ENCODE measurements around the gene OSBPL5.

OSBPL5 gene

GRCh38 chr11:3154001-3154599 lies 11.0 kb downstream of the OSBPL5 start:
- H3K4me1 ChIP-seq (ENCODE audit: control extremely low read depth in 1 of 4, control insufficient read depth in 4 of 4, insufficient read depth in 4 of 4, low read length in 3 of 4) = peaks cover 0 to 14% (median 3%) of the 10 kb centered on the region in 4 experiments
- no peak overlapping the region for H3K4me3 ChIP-seq (ENCODE audit: control insufficient read depth in 1 of 7, extremely low read depth in 1 of 7, insufficient read depth in 4 of 7, low read depth in 2 of 7, low read length in 6 of 7)
- CTCF ChIA-PET = interaction anchor here (0.9 kb wide), 1 partner anchor 24 kb away, joined by 3 read pairs; no protein-coding TSS in a partner anchor
- 90% methylated on average over 22 of the region's 24 CpGs for WGBS (ENCODE audit: insufficient coverage)
- peaks cover 0 to 16% (median under 1%) of the 10 kb centered on the region in 4 experiments for H3K36me3 ChIP-seq (ENCODE audit: control insufficient read depth in 4 of 4, insufficient read depth in 4 of 4, low read length in 3 of 4)
- no peaks in the 10 kb centered on the region for H3K27me3 ChIP-seq (replicated peaks in 2 of 5; ENCODE audit: control insufficient read depth in 4 of 5, insufficient read depth in 5 of 5, low read length in 4 of 5)
- H3K27ac ChIP-seq (ENCODE audit: insufficient read depth in 1 of 2, low read depth in 1 of 2, low read length in 2 of 2, poor library complexity in 1 of 2, severe bottlenecking in 2 of 2) = no peak overlapping the region
- no peaks in the 10 kb centered on the region for H3K9me3 ChIP-seq (ENCODE audit: control extremely low read depth in 1 of 5, control insufficient read depth in 4 of 5, insufficient read depth in 2 of 5, low read depth in 1 of 5, low read length in 4 of 5)
- POLR2A ChIA-PET = no interaction called here
- no peak for DNase-seq

GRCh38 chr11:3153291-3153861 lies 11.7 kb downstream of the OSBPL5 start:
- Histone ChIP-seq H3K27ac (ENCODE audit: insufficient read depth in 1 of 2, low read depth in 1 of 2, low read length in 2 of 2, poor library complexity in 1 of 2, severe bottlenecking in 2 of 2) (no peak overlapping the region), H3K4me1 (ENCODE audit: control extremely low read depth in 1 of 4, control insufficient read depth in 4 of 4, insufficient read depth in 4 of 4, low read length in 3 of 4) (peaks cover 0 to 14% (median 5%) of the 10 kb centered on the region in 4 experiments), H3K9me3 (ENCODE audit: control extremely low read depth in 1 of 5, control insufficient read depth in 4 of 5, insufficient read depth in 2 of 5, low read depth in 1 of 5, low read length in 4 of 5) (no peaks in the 10 kb centered on the region), H3K36me3 (ENCODE audit: control insufficient read depth in 4 of 4, insufficient read depth in 4 of 4, low read length in 3 of 4) (peaks cover 0 to 16% (median under 1%) of the 10 kb centered on the region in 4 experiments), H3K27me3 (replicated peaks in 2 of 5; ENCODE audit: control insufficient read depth in 4 of 5, insufficient read depth in 5 of 5, low read length in 4 of 5) (no peaks in the 10 kb centered on the region), H3K4me3 (ENCODE audit: control insufficient read depth in 1 of 7, extremely low read depth in 1 of 7, insufficient read depth in 4 of 7, low read depth in 2 of 7, low read length in 6 of 7) (no peak overlapping the region)
- ChIA-PET CTCF (interaction anchor here (0.9 kb wide), 2 partner anchors 12 to 23 kb away, joined by 3 read pairs; no protein-coding TSS in a partner anchor), POLR2A (no interaction called here)
- no peak for DNase-seq
- 93% methylated on average over 12 of the region's 14 CpGs for WGBS (ENCODE audit: insufficient coverage)

- ChIA-PET POLR2A (no interaction called here), CTCF (interaction anchor here (0.9 kb wide), 1 partner anchor 11 kb away, joined by 3 read pairs; no protein-coding TSS in a partner anchor)
- H3K27ac ChIP-seq (ENCODE audit: insufficient read depth in 1 of 2, low read depth in 1 of 2, low read length in 2 of 2, poor library complexity in 1 of 2, severe bottlenecking in 2 of 2) = no peak overlapping the region
- WGBS (ENCODE audit: insufficient coverage) = 98% methylated on average over 21 of the region's 29 CpGs
- no peaks in the 10 kb centered on the region for H3K9me3 ChIP-seq (ENCODE audit: control extremely low read depth in 1 of 5, control insufficient read depth in 4 of 5, insufficient read depth in 2 of 5, low read depth in 1 of 5, low read length in 4 of 5)
- DNase-seq = no peak
- no peaks in the 10 kb centered on the region for H3K27me3 ChIP-seq (replicated peaks in 2 of 5; ENCODE audit: control insufficient read depth in 4 of 5, insufficient read depth in 5 of 5, low read length in 4 of 5)
- peaks cover 0 to 14% (median 3%) of the 10 kb centered on the region in 4 experiments for H3K4me1 ChIP-seq (ENCODE audit: control extremely low read depth in 1 of 4, control insufficient read depth in 4 of 4, insufficient read depth in 4 of 4, low read length in 3 of 4)
- H3K36me3 ChIP-seq (ENCODE audit: control insufficient read depth in 4 of 4, insufficient read depth in 4 of 4, low read length in 3 of 4) = peaks cover 0 to 12% (median 0%) of the 10 kb centered on the region in 4 experiments
- H3K4me3 ChIP-seq (ENCODE audit: control insufficient read depth in 1 of 7, extremely low read depth in 1 of 7, insufficient read depth in 4 of 7, low read depth in 2 of 7, low read length in 6 of 7) = no peak overlapping the region
These were observed 12.5 kb downstream of the OSBPL5 start for GRCh38 chr11:3152471-3153110.

- H3K4me3 ChIP-seq (ENCODE audit: control insufficient read depth in 1 of 7, extremely low read depth in 1 of 7, insufficient read depth in 4 of 7, low read depth in 2 of 7, low read length in 6 of 7) = no peak overlapping the region
- H3K9me3 ChIP-seq (ENCODE audit: control extremely low read depth in 1 of 5, control insufficient read depth in 4 of 5, insufficient read depth in 2 of 5, low read depth in 1 of 5, low read length in 4 of 5) = no peaks in the 10 kb centered on the region
- H3K27me3 ChIP-seq (replicated peaks in 2 of 5; ENCODE audit: control insufficient read depth in 4 of 5, insufficient read depth in 5 of 5, low read length in 4 of 5) = no peaks in the 10 kb centered on the region
- ChIA-PET POLR2A (no interaction called here), CTCF (interaction anchor here (1.5 kb wide), 1 partner anchor 50 kb away, joined by 3 read pairs; no protein-coding TSS in a partner anchor)
- peaks cover 0 to 15% (median 2%) of the 10 kb centered on the region in 4 experiments for H3K4me1 ChIP-seq (ENCODE audit: control extremely low read depth in 1 of 4, control insufficient read depth in 4 of 4, insufficient read depth in 4 of 4, low read length in 3 of 4)
- H3K36me3 ChIP-seq (ENCODE audit: control insufficient read depth in 4 of 4, insufficient read depth in 4 of 4, low read length in 3 of 4) = peaks cover 0 to 11% (median 0%) of the 10 kb centered on the region in 4 experiments
- no peak overlapping the region for H3K27ac ChIP-seq (ENCODE audit: insufficient read depth in 1 of 2, low read depth in 1 of 2, low read length in 2 of 2, poor library complexity in 1 of 2, severe bottlenecking in 2 of 2)
- WGBS (ENCODE audit: insufficient coverage) = 96% methylated on average over 14 of the region's 14 CpGs
- DNase-seq = no peak
These were observed 14.4 kb downstream of the OSBPL5 start for GRCh38 chr11:3150726-3151125.

- no peak for DNase-seq
- H3K4me3 ChIP-seq (ENCODE audit: control insufficient read depth in 1 of 7, extremely low read depth in 1 of 7, insufficient read depth in 4 of 7, low read depth in 2 of 7, low read length in 6 of 7) = no peak overlapping the region
- WGBS (ENCODE audit: insufficient coverage) = 58% methylated on average over 2 of the region's 4 CpGs
- no peaks in the 10 kb centered on the region for H3K27me3 ChIP-seq (replicated peaks in 2 of 5; ENCODE audit: control insufficient read depth in 4 of 5, insufficient read depth in 5 of 5, low read length in 4 of 5)
- POLR2A ChIA-PET = interaction anchor here (0.7 kb wide), 1 partner anchor 13 kb away, joined by 3 read pairs; no protein-coding TSS in a partner anchor
- peaks cover 0 to 11% (median 0%) of the 10 kb centered on the region in 4 experiments for H3K36me3 ChIP-seq (ENCODE audit: control insufficient read depth in 4 of 4, insufficient read depth in 4 of 4, low read length in 3 of 4)
- no peaks in the 10 kb centered on the region for H3K9me3 ChIP-seq (ENCODE audit: control extremely low read depth in 1 of 5, control insufficient read depth in 4 of 5, insufficient read depth in 2 of 5, low read depth in 1 of 5, low read length in 4 of 5)
- CTCF ChIA-PET = interaction anchor here (1.5 kb wide), 1 partner anchor 51 kb away, joined by 3 read pairs; no protein-coding TSS in a partner anchor
- H3K27ac ChIP-seq (ENCODE audit: insufficient read depth in 1 of 2, low read depth in 1 of 2, low read length in 2 of 2, poor library complexity in 1 of 2, severe bottlenecking in 2 of 2) = no peak overlapping the region
- H3K4me1 ChIP-seq (ENCODE audit: control extremely low read depth in 1 of 4, control insufficient read depth in 4 of 4, insufficient read depth in 4 of 4, low read length in 3 of 4) = peaks cover 0 to 17% (median 7%) of the 10 kb centered on the region in 4 experiments
These were observed 15.3 kb downstream of the OSBPL5 start for GRCh38 chr11:3149852-3150188.

GRCh38 chr11:3148990-3149851 lies 15.9 kb downstream of the OSBPL5 start:
- Histone ChIP-seq H3K4me3 (ENCODE audit: control insufficient read depth in 1 of 7, extremely low read depth in 1 of 7, insufficient read depth in 4 of 7, low read depth in 2 of 7, low read length in 6 of 7) (no peak overlapping the region), H3K4me1 (ENCODE audit: control extremely low read depth in 1 of 4, control insufficient read depth in 4 of 4, insufficient read depth in 4 of 4, low read length in 3 of 4) (peaks cover 0 to 13% (median 7%) of the 10 kb centered on the region in 4 experiments), H3K27ac (ENCODE audit: insufficient read depth in 1 of 2, low read depth in 1 of 2, low read length in 2 of 2, poor library complexity in 1 of 2, severe bottlenecking in 2 of 2) (no peak overlapping the region), H3K36me3 (ENCODE audit: control insufficient read depth in 4 of 4, insufficient read depth in 4 of 4, low read length in 3 of 4) (peaks cover 0 to 11% (median 0%) of the 10 kb centered on the region in 4 experiments), H3K27me3 (replicated peaks in 2 of 5; ENCODE audit: control insufficient read depth in 4 of 5, insufficient read depth in 5 of 5, low read length in 4 of 5) (no peaks in the 10 kb centered on the region), H3K9me3 (ENCODE audit: control extremely low read depth in 1 of 5, control insufficient read depth in 4 of 5, insufficient read depth in 2 of 5, low read depth in 1 of 5, low read length in 4 of 5) (no peaks in the 10 kb centered on the region)
- no peak for DNase-seq
- 96% methylated on average over 14 of the region's 24 CpGs for WGBS (ENCODE audit: insufficient coverage)
- POLR2A ChIA-PET = no interaction called here
- CTCF ChIA-PET = interaction anchor here (1.0 to 1.5 kb wide), 3 partner anchors 11 to 52 kb away, joined by 3 read pairs; no protein-coding TSS in a partner anchor

All from common myeloid progenitor, CD34-positive (primary cell).